Small intestine (tissue), 7 donors: ENCODE measurements around the gene RGPD3. TPM values are rescaled to one million over a fixed set of nuclear protein-coding genes. Genes with fewer than 3 reads are reported as not detected.

Experiments used
- DNase-seq, 2 donors: peaks; one replicate each; pipeline versions ENCODE4 v3.0.0 to v3.0.0-alpha.2; 2013
- FAIRE-seq: peaks from 2 replicates; lab custom pipeline; 2012; peaks lifted over from hg19 to GRCh38; lab: Jason Lieb, UNC
- H3K27ac ChIP-seq, 3 donors: one replicate each; pipeline ENCODE4 v1.5.1; 2013; ENCODE audit warnings: low read length in 2 of 3, mild to moderate bottlenecking in 2 of 3, control low read depth in 1 of 3, inconsistent platforms in 1 of 3, low read depth in 1 of 3, moderate library complexity in 1 of 3
- H3K27me3 ChIP-seq, 3 donors: one replicate each; pipeline ENCODE4 v1.6.1; 2013; ENCODE audit warnings: low read length in 3 of 3, inconsistent platforms in 1 of 3; ENCODE audit not compliant: control insufficient read depth in 3 of 3, insufficient read depth in 3 of 3
- H3K36me3 ChIP-seq, 3 donors: one replicate each; pipeline ENCODE4 v1.6.1; 2013; ENCODE audit warnings: low read length in 3 of 3, inconsistent platforms in 1 of 3, low read depth in 1 of 3, mild to moderate bottlenecking in 1 of 3, moderate library complexity in 1 of 3; ENCODE audit not compliant: control insufficient read depth in 3 of 3, insufficient read depth in 2 of 3
- H3K4me1 ChIP-seq, 3 donors: one replicate each; pipeline ENCODE4 v1.6.1; 2013; ENCODE audit warnings: low read length in 2 of 3, inconsistent platforms in 1 of 3, low read depth in 1 of 3, mild to moderate bottlenecking in 1 of 3, moderate library complexity in 1 of 3; ENCODE audit not compliant: control insufficient read depth in 3 of 3, insufficient read depth in 2 of 3
- H3K4me3 ChIP-seq, 3 donors: one replicate each; pipeline ENCODE4 v1.5.1; 2013; ENCODE audit warnings: low read length in 3 of 3, control low read depth in 1 of 3, inconsistent platforms in 1 of 3, low read depth in 1 of 3, mild to moderate bottlenecking in 1 of 3, moderate library complexity in 1 of 3
- H3K9me3 ChIP-seq, 2 donors: one replicate each; pipeline ENCODE4 v1.6.1; 2013; ENCODE audit warnings: low read depth in 1 of 2, low read length in 1 of 2; ENCODE audit not compliant: control insufficient read depth in 2 of 2, insufficient read depth in 1 of 2
- WGBS, 3 donors: extraction: QIAGEN DNeasy Blood & Tissue Kit; methylation state at CpG; one replicate each; pipeline ENCODE4 v1.1.7; 2013; 5-methylcytosine and 5-hydroxymethylcytosine counted together
- polyA plus RNA-seq, 4 donors: library from polyadenylated mRNA; stranded (reverse) in 3 of 4; unstranded in 1 of 4; fragments of 200-250 nt in 3 of 4; fragments of 120-200 nt in 1 of 4; gene quantifications; one replicate each; pipeline versions ENCODE4 v1.2.1 to v1.2.3, GENCODE V29; 2013
- donor health status: healthy with polysubstance abuse.
- donor health status: control.
- donor health status: control.
- donor health status: Bipolar disorder and iron deficiency.
- donor health status: healthy.

RGPD3 gene
- polyA plus RNA-seq, 4 donors = under 0.01 to 0.28 (median 0.13) TPM; not detected in 1

DNA sequence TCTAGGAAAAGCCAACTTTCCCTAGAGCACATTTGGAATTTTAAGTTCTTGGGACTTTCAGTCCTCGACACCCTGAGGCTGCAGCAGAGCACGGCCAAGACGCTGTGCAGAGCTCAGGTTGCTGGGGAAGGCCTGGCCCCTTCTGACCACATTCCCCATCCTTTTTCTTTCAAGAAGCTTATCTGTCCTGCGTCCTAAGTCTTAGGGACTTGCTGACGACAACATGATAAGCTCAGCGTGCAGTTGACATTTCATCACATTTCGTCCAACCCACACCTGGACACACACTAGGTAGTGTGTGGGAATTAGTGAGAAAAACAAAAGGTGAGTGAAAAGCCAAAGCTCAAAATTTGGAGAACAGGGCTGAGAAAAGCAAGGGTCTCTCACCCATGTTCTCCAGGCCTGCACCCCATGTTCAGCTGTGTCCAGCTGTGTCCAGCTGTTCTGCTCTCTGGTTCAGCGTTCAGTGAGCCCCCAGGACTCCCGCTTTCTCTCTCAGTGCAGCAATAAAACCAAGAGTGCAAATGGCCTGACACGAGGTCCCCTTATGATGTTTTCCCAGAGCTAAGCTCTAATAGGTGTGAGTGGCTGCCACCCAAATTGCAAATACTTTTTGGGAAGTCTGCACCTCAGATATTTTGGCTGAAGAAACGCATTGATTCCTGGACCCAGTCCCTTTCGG is 101.9 kb downstream of the RGPD3 start:
- H3K36me3 ChIP-seq = no peaks in the 10 kb centered on the region
- WGBS, 3 donors = 76 to 92% (median 86%) methylated on average over 12 of the region's 12 CpGs
- peaks cover 0 to 4% (median 0%) of the 10 kb centered on the region in 3 donors for H3K4me1 ChIP-seq
- H3K27me3 ChIP-seq = no peaks in the 10 kb centered on the region
- H3K9me3 ChIP-seq = peaks cover 0 to 4% of the 10 kb centered on the region in 2 donors
- peak in 1 of 2 donors; percentile 46 for DNase-seq
- no peak for FAIRE-seq
- peak overlapping the region in 1 of 3 donors; percentile 29 for H3K27ac ChIP-seq
- no peak overlapping the region for H3K4me3 ChIP-seq

DNA sequence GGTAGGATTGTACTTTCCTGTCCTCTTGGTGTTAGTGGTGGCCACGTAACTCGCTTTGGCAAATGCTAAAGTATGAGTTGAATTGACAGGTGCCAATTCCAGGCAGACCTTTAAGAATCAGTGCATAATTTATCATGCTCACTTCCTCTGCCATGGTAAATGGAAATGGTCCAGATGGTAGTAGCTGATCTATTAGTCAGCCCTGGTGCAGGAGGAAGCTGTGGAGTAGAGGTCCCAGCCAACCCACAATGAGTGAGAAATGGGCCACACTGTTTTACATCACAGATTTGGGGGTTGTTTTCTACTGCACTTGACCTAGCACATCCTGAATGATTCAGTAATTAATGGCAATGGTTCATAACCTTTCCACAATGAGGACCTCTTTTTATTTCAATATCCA is 104.4 kb downstream of the RGPD3 start:
- 72 to 85% (median 81%) methylated on average over 2 of the region's 2 CpGs for WGBS, 3 donors
- FAIRE-seq (no peak), DNase-seq (no peak)
- Histone ChIP-seq H3K9me3 (peaks cover 0 to 4% of the 10 kb centered on the region in 2 donors), H3K36me3 (no peaks in the 10 kb centered on the region), H3K4me3 (no peak overlapping the region), H3K27ac (no peak overlapping the region), H3K4me1 (peaks cover 0 to 4% (median 0%) of the 10 kb centered on the region in 3 donors), H3K27me3 (no peaks in the 10 kb centered on the region)

- DNase-seq (no peak), FAIRE-seq (no peak)
- Histone ChIP-seq H3K27me3 (no peaks in the 10 kb centered on the region), H3K36me3 (no peaks in the 10 kb centered on the region), H3K4me3 (no peak overlapping the region), H3K27ac (no peak overlapping the region), H3K4me1 (peaks cover 0 to 4% (median 0%) of the 10 kb centered on the region in 3 donors), H3K9me3 (peaks cover 0 to 4% of the 10 kb centered on the region in 2 donors)
- WGBS, 3 donors = 0% methylated on average over 1 of the region's 1 CpG
Observed at GRCh38 chr2:106362789-106363188, 105.4 kb downstream of the RGPD3 start.

DNA sequence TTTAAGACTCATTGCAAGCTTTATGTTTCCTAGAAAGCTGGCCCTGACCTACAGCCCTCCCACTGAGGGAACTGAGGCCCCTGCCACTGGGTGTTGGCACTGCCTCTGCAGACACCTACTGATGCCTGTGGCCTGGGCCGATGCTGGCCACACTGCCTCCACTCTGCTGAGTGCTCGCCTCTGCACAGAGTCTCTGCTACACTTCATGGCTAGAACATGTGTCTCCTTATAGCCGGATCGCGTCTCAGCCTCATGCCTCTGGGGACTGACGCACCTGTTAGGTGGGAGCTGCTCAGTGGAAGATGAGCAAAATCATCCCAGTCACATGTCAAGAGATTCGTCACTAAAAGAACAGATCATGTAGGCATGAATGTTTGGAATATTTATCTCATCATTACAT is 108.7 kb downstream of the RGPD3 start:
- 90 to 97% (median 93%) methylated on average over 7 of the region's 7 CpGs for WGBS, 3 donors
- no peak overlapping the region for H3K4me3 ChIP-seq
- no peak for DNase-seq
- no peak overlapping the region for H3K27ac ChIP-seq
- H3K4me1 ChIP-seq = peaks cover 0 to 4% (median 0%) of the 10 kb centered on the region in 3 donors
- no peaks in the 10 kb centered on the region for H3K27me3 ChIP-seq
- no peak for FAIRE-seq
- no peaks in the 10 kb centered on the region for H3K36me3 ChIP-seq
- no peaks in the 10 kb centered on the region for H3K9me3 ChIP-seq

DNA sequence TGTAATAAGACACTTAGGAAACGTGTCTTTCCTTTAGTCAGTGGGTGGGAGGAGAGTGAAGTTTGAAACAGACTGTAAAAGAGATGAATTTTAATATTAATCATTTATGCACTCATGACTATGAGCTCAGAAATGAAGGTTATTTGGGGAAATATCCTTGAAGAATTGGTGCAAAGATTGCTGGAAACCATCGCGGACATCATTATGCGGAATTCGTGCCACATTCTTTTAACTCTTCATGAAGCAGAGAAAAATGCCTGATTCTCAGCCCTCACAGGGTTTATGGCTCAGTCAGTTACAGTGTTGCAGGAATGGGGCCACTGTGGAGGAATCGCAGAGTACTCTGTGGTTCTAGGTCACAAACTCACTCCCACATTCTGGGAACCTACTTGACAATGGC is 109.7 kb downstream of the RGPD3 start:
- Histone ChIP-seq H3K27me3 (no peaks in the 10 kb centered on the region), H3K27ac (no peak overlapping the region), H3K9me3 (no peaks in the 10 kb centered on the region), H3K4me1 (peaks cover 0 to 4% (median 0%) of the 10 kb centered on the region in 3 donors), H3K36me3 (no peaks in the 10 kb centered on the region), H3K4me3 (no peak overlapping the region)
- 57 to 60% (median 59%) methylated on average over 6 of the region's 6 CpGs for WGBS, 3 donors
- FAIRE-seq = no peak
- no peak for DNase-seq

GRCh38 chr2:106358081-106358480 is 110.1 kb downstream of the RGPD3 start:
- Histone ChIP-seq H3K9me3 (no peaks in the 10 kb centered on the region), H3K4me1 (peaks cover 0 to 4% (median 0%) of the 10 kb centered on the region in 3 donors), H3K4me3 (no peak overlapping the region), H3K27ac (no peak overlapping the region), H3K36me3 (no peaks in the 10 kb centered on the region), H3K27me3 (no peaks in the 10 kb centered on the region)
- 52 to 56% (median 55%) methylated on average over 5 of the region's 5 CpGs for WGBS, 3 donors
- DNase-seq (no peak), FAIRE-seq (no peak)

DNA sequence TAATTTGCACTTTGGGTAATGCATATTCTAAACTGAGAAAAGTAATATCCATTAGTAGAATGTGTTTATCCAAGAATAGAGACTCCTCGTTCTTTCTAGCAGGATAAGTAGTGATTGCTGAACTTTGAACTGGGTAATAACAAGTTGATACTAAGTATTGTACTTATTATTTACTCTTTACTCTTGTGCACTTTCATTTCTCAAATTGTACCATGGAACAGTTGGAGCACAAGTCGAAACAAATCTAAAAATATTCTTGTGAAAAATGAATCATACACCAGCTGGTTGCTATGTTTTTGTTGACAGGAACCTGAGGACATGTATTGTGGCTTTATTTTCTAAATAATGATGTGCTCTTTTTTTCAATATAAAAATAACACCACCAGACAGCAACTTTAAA is 111.9 kb downstream of the RGPD3 start:
- no peaks in the 10 kb centered on the region for H3K9me3 ChIP-seq
- 3 to 20% (median 13%) methylated on average over 2 of the region's 2 CpGs for WGBS, 3 donors
- H3K4me3 ChIP-seq = no peak overlapping the region
- H3K36me3 ChIP-seq = no peaks in the 10 kb centered on the region
- H3K27ac ChIP-seq = no peak overlapping the region
- peaks cover 0 to 4% (median 0%) of the 10 kb centered on the region in 3 donors for H3K4me1 ChIP-seq
- no peaks in the 10 kb centered on the region for H3K27me3 ChIP-seq
- peak; percentile 32 to 87 for DNase-seq
- FAIRE-seq = peak; percentile 59

GRCh38 chr2:106353676-106354075 is 114.5 kb downstream of the RGPD3 start:
- DNase-seq = no peak
- H3K27ac ChIP-seq = no peak overlapping the region
- peaks cover 0 to 4% (median 0%) of the 10 kb centered on the region in 3 donors for H3K4me1 ChIP-seq
- no peak for FAIRE-seq
- H3K4me3 ChIP-seq = no peak overlapping the region
- H3K27me3 ChIP-seq = no peaks in the 10 kb centered on the region
- no peaks in the 10 kb centered on the region for H3K9me3 ChIP-seq
- H3K36me3 ChIP-seq = no peaks in the 10 kb centered on the region
- WGBS, 3 donors = 77 to 95% (median 77%) methylated on average over 5 of the region's 5 CpGs
